ENCODE results near the gene CLN6.
A peak's percentile ranks its signal among the peaks of the same experiment; 100 is the strongest.
"Not testable (repeated sequence)": the region's sequence is repeated elsewhere in the genome, so short reads cannot be mapped to it uniquely, and the experiment has no call there.

CLN6 gene

GRCh38 chr15:68252925-68253534 lies 23.5 kb upstream of the CLN6 start:
- DNase-seq: peak; percentile 38 to 70

GRCh38 chr15:68249058-68249713 lies 19.7 kb upstream of the CLN6 start:
- DNase-seq: no peak

- no peak for DNase-seq
Observed at GRCh38 chr15:68244235-68244634, 14.7 kb upstream of the CLN6 start.

GRCh38 chr15:68241088-68241935 lies 11.8 kb upstream of the CLN6 start:
- DNase-seq: no peak

- no peak for DNase-seq
Observed at GRCh38 chr15:68239025-68239424, 9.5 kb upstream of the CLN6 start.

GRCh38 chr15:68235022-68235421 lies 5.5 kb upstream of the CLN6 start:
- no peak for DNase-seq

GRCh38 chr15:68234520-68234919 lies 5.0 kb upstream of the CLN6 start:
- DNase-seq: not testable (repeated sequence)

GRCh38 chr15:68234060-68234459 lies 4.5 kb upstream of the CLN6 start:
- no peak for DNase-seq

- no peak for DNase-seq
Observed at GRCh38 chr15:68232937-68233336, 3.4 kb upstream of the CLN6 start.

GRCh38 chr15:68232449-68232848 lies 2.9 kb upstream of the CLN6 start:
- DNase-seq: no peak

GRCh38 chr15:68231102-68231818 lies 1.7 kb upstream of the CLN6 start:
- no peak for DNase-seq

GRCh38 chr15:68230157-68231100 lies 901 bp upstream of the CLN6 start:
- no peak for DNase-seq

GRCh38 chr15:68228971-68229385 lies 550 bp downstream of the CLN6 start:
- DNase-seq: no peak

GRCh38 chr15:68228143-68228970 lies 1.2 kb downstream of the CLN6 start:
- DNase-seq: no peak

- no peak for DNase-seq
Observed at GRCh38 chr15:68227643-68228142, 1.8 kb downstream of the CLN6 start.

GRCh38 chr15:68225442-68225841 lies 4.1 kb downstream of the CLN6 start:
- not testable (repeated sequence) for DNase-seq

GRCh38 chr15:68224546-68225250 lies 4.8 kb downstream of the CLN6 start:
- DNase-seq: peak in 1 of 2 donors; percentile 10

- peak in 1 of 2 donors; percentile 2 for DNase-seq
Observed at GRCh38 chr15:68224108-68224507, 5.4 kb downstream of the CLN6 start.

- peak in 1 of 2 donors; percentile 5 for DNase-seq
Observed at GRCh38 chr15:68223171-68223570, 6.4 kb downstream of the CLN6 start.

- DNase-seq: peak in 1 of 2 donors; percentile 2
Observed at GRCh38 chr15:68222432-68222743, 7.1 kb downstream of the CLN6 start.

Data from CD4-positive, alpha-beta T cell treated with Interleukin-4 for 1 hour (primary cell).